Ascending aorta (tissue), 2 donors: ENCODE measurements around the gene MOV10. TPM values are rescaled to one million over a fixed set of nuclear protein-coding genes. Genes with fewer than 3 reads are reported as not detected.
A peak's percentile ranks its signal among the peaks of the same experiment; 100 is the strongest.

ENCODE experiments used
- DNase-seq, 2 donors: peaks; one replicate each; pipeline ENCODE4 v3.0.0-alpha.2; 2019; ENCODE audit warnings: low spot score in 2 of 2
- H3K27ac ChIP-seq, 2 donors: fragments of 200-600 bp; sonication (generic); one replicate each; pipeline ENCODE4 v1.5.1; 2016 to 2017; ENCODE audit warnings: mild to moderate bottlenecking in 1 of 2
- H3K27me3 ChIP-seq: fragments of 200-600 bp; sonication (generic); one replicate; pipeline ENCODE4 v1.5.1; 2017
- H3K36me3 ChIP-seq, 2 donors: fragments of 200-600 bp; sonication (generic); one replicate each; pipeline ENCODE4 v1.5.1; 2016
- H3K4me1 ChIP-seq, 2 donors: fragments of 200-600 bp; sonication (generic); one replicate each; pipeline ENCODE4 v1.5.1; 2016 to 2017; ENCODE audit warnings: mild to moderate bottlenecking in 1 of 2
- H3K4me3 ChIP-seq, 2 donors: fragments of 200-600 bp; sonication (generic); one replicate each; pipeline ENCODE4 v1.5.1; 2016 to 2017; ENCODE audit warnings: mild to moderate bottlenecking in 1 of 2
- H3K9me3 ChIP-seq, 2 donors: fragments of 200-600 bp; sonication (generic); one replicate each; pipeline ENCODE4 v1.5.1; 2016
- CTCF ChIP-seq, 3 experiments: fragments of 200-600 bp in 2 of 3; fragments of 450-650 bp in 1 of 3; sonication (generic) in 2 of 3; IDR thresholded peaks; one replicate each; pipeline ENCODE4 v1.5.1; 2016 to 2019; ENCODE audit warnings: antibody characterized with exemption in 3 of 3, mild to moderate bottlenecking in 1 of 3, moderate library complexity in 1 of 3
- intact Hi-C: fragments of 100-400 bp; cut with DNase I; formaldehyde crosslinking; loops from one replicate; pipeline ENCODE4 v1.15.1; 2023
- total RNA-seq: library from RNA; depleted of rRNA; stranded (reverse); fragments of >200 nt; gene quantifications from one replicate; pipeline ENCODE4 v1.1.0, GENCODE V29; 2016

The MOV10 gene
- total RNA-seq, 1 donor from 2014 or later, result 69.5 TPM

DNA sequence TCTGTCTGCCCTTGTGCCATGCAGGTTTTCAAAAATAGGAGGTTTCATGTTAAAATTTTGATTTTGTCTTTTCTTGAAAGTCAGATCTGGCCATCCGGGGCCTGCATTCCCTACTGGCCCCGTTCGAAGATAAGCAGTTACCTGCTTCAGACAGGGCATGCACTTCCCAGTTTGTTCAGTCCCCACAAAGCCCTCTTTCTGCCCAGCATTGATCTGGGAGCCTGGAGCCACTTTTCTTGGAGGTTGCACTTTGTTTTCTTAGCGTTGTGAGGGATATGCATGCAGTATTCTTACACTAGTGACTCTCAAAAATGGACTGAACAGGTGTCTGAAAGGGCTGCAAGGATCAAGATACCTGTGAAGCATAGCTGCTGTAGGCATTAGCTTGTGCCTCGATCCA, 11.5 kb downstream of the MOV10 start:
- H3K27me3 ChIP-seq, result no peaks in the 10 kb centered on the region
- intact Hi-C loops, result no loop called here
- H3K9me3 ChIP-seq, result no peaks in the 10 kb centered on the region
- DNase-seq, result no peak
- H3K4me3 ChIP-seq, result no peak overlapping the region
- H3K4me1 ChIP-seq, result no peaks in the 10 kb centered on the region
- no peak for TF ChIP-seq CTCF (IDR thresholded peaks at IDR 0.05)
- H3K27ac ChIP-seq, result no peak overlapping the region
- H3K36me3 ChIP-seq, result peaks cover 8 to 18% of the 10 kb centered on the region in 2 donors

- no peaks in the 10 kb centered on the region for H3K4me1 ChIP-seq
- TF ChIP-seq CTCF (IDR thresholded peaks at IDR 0.05), result no peak
- no peak overlapping the region for H3K4me3 ChIP-seq
- H3K27ac ChIP-seq, result no peak overlapping the region
- H3K27me3 ChIP-seq, result no peaks in the 10 kb centered on the region
- intact Hi-C loops, result no loop called here
- DNase-seq, result no peak
- peaks cover 10 to 20% of the 10 kb centered on the region in 2 donors for H3K36me3 ChIP-seq
- H3K9me3 ChIP-seq, result no peaks in the 10 kb centered on the region
Measured at GRCh38 chr1:112686417-112686816, 12.0 kb downstream of the MOV10 start.

GRCh38 chr1:112686835-112687234, 12.4 kb downstream of the MOV10 start:
- Histone ChIP-seq H3K4me3 (no peak overlapping the region), H3K27me3 (no peaks in the 10 kb centered on the region), H3K36me3 (peaks cover 13 to 25% of the 10 kb centered on the region in 2 donors), H3K9me3 (no peaks in the 10 kb centered on the region), H3K27ac (no peak overlapping the region), H3K4me1 (no peaks in the 10 kb centered on the region)
- intact Hi-C loops, result no loop called here
- TF ChIP-seq CTCF (IDR thresholded peaks at IDR 0.05), result no peak
- DNase-seq, result no peak

DNA sequence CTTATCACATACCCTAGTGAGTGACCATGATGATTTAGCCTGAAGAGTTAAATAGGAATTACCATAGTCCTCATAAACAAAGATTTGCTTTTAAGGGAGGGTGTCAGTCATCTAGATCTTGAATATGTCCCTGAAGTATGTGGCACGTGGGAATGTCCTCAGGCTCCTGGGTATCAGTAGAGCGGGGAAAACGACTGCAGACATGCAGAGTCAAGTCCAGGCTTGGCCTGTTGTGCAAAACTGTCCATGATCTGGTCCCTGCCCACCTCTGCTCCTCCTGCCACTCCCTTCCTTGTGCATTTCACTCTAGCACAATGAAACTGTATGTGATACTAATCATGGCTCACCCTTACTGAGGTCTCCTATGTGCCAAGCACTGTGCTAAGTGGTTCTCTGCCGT, 12.9 kb downstream of the MOV10 start:
- no peak overlapping the region for H3K4me3 ChIP-seq
- no peaks in the 10 kb centered on the region for H3K9me3 ChIP-seq
- no peak for TF ChIP-seq CTCF (IDR thresholded peaks at IDR 0.05)
- no peaks in the 10 kb centered on the region for H3K27me3 ChIP-seq
- H3K27ac ChIP-seq, result no peak overlapping the region
- DNase-seq, result peak in 1 of 2 donors; percentile 40
- H3K36me3 ChIP-seq, result peaks cover 18 to 30% of the 10 kb centered on the region in 2 donors
- intact Hi-C loops, result no loop called here
- H3K4me1 ChIP-seq, result no peaks in the 10 kb centered on the region

GRCh38 chr1:112687785-112688496, 13.5 kb downstream of the MOV10 start:
- DNase-seq, result peak in 1 of 2 donors; percentile 52
- H3K36me3 ChIP-seq, result peaks cover 24 to 36% of the 10 kb centered on the region in 2 donors
- H3K27me3 ChIP-seq, result no peaks in the 10 kb centered on the region
- no peak overlapping the region for H3K4me3 ChIP-seq
- no peaks in the 10 kb centered on the region for H3K9me3 ChIP-seq
- TF ChIP-seq CTCF (IDR thresholded peaks at IDR 0.05), result no peak
- intact Hi-C loops, result no loop called here
- no peaks in the 10 kb centered on the region for H3K4me1 ChIP-seq
- no peak overlapping the region for H3K27ac ChIP-seq
